GM12873 (cell line): ENCODE results near the gene TP53I13.
A peak's percentile ranks its signal among the peaks of the same experiment; 100 is the strongest.

Experiments used
- CTCF ChIP-seq: IDR thresholded peaks from 2 replicates; pipeline ENCODE4 v1.5.1; 2012; ENCODE audit warnings: low read depth, mild to moderate bottlenecking, moderate library complexity, low read length, control low read depth; ENCODE audit not compliant: insufficient read depth; ENCODE audit errors: missing control alignments

TP53I13 gene

GRCh38 chr17:29569245-29569950, 897 bp downstream of the TP53I13 start:
- TF ChIP-seq CTCF = no peak

GRCh38 chr17:29570521-29570920, 2.0 kb downstream of the TP53I13 start:
- TF ChIP-seq CTCF = no peak

- no peak for TF ChIP-seq CTCF
Observed at GRCh38 chr17:29571486-29571882, 3.0 kb downstream of the TP53I13 start.

- no peak for TF ChIP-seq CTCF
Observed at GRCh38 chr17:29571883-29572681, 3.6 kb downstream of the TP53I13 start.

- peak; percentile 67 for TF ChIP-seq CTCF
Observed at GRCh38 chr17:29572691-29573557, 4.4 kb downstream of the TP53I13 start.

- TF ChIP-seq CTCF = no peak
Observed at GRCh38 chr17:29573558-29573869, 5.0 kb downstream of the TP53I13 start.
